ENCODE data around the gene PLK4. TPM values are rescaled to one million over a fixed set of nuclear protein-coding genes. Genes with fewer than 3 reads are reported as not detected.

Gene PLK4
- total RNA-seq, 1 donor from 2014 or later: 0.53 TPM

DNA sequence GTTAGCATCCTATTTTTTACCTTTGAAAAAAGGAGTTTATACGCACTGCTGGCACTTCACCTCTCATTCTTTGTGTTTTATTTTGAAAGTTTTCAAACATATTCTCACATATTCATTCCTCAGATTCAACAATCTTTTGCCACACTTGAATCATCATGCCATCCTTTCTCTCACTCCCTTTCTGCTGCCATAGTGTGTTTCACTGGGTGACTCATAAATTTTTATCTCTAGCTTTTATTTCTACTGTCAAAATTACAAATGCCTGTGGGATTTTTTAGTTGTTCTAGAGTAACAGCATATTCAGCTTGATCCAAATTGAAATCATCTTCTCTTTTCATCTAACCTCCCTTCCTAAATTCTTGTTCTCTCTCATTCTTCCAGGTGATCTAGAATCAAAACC is 56.3 kb downstream of the PLK4 start:
- TF ChIP-seq, protein P1, sequence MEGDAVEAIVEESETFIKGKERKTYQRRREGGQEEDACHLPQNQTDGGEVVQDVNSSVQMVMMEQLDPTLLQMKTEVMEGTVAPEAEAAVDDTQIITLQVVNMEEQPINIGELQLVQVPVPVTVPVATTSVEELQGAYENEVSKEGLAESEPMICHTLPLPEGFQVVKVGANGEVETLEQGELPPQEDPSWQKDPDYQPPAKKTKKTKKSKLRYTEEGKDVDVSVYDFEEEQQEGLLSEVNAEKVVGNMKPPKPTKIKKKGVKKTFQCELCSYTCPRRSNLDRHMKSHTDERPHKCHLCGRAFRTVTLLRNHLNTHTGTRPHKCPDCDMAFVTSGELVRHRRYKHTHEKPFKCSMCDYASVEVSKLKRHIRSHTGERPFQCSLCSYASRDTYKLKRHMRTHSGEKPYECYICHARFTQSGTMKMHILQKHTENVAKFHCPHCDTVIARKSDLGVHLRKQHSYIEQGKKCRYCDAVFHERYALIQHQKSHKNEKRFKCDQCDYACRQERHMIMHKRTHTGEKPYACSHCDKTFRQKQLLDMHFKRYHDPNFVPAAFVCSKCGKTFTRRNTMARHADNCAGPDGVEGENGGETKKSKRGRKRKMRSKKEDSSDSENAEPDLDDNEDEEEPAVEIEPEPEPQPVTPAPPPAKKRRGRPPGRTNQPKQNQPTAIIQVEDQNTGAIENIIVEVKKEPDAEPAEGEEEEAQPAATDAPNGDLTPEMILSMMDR (IDR thresholded peaks at IDR 0.05; ENCODE audit: insufficient read depth, low read length, severe bottlenecking): no peak
- H3K4me3 ChIP-seq (ENCODE audit: low read depth, low read length): no peak overlapping the region
- FAIRE-seq: no peak
- peak; percentile 39 for DNase-seq (ENCODE audit: low read depth)
- H3K27me3 ChIP-seq (ENCODE audit: control insufficient read depth, insufficient read depth, low read length): no peaks in the 10 kb centered on the region
- no peaks in the 10 kb centered on the region for H3K36me3 ChIP-seq (ENCODE audit: control insufficient read depth, insufficient read depth, low read length)

Other genes with a start within 250 kb of the PLK4 start
- gene INTU, start 247.9 kb upstream of the PLK4 start, total RNA-seq: 3.9 and 6.7 TPM in 2 replicates
- gene SLC25A31, start 150.5 kb upstream of the PLK4 start, total RNA-seq: not detected in 2 replicates
- 12.4 and 20.1 TPM in 2 replicates for gene HSPA4L, start 98.6 kb upstream of the PLK4 start, total RNA-seq
- gene MFSD8, start 84.3 kb downstream of the PLK4 start, total RNA-seq: 12.3 and 13.7 TPM in 2 replicates
- gene ABHD18, start 84.5 kb downstream of the PLK4 start, total RNA-seq: 5.9 and 7.1 TPM in 2 replicates
- 52.6 and 57.9 TPM in 2 replicates for gene LARP1B, start 180.4 kb downstream of the PLK4 start, total RNA-seq

All from bronchial epithelial cell (primary cell).